K562 (cell line): ENCODE data around the gene SLC30A10.
A peak's percentile ranks its signal among the peaks of the same experiment; 100 is the strongest.

Experiments
- FOXM1 ChIP-seq, 2 experiments: fragments of 450-650 bp in 1 of 2; sonication (generic) in 1 of 2; formaldehyde crosslinking in 1 of 2; IDR thresholded peaks; 2 replicates each; pipeline versions ENCODE4 v1.6.1 to v1.9.0; 2017 to 2022; ENCODE audit warnings: low read depth in 2 of 2, mild to moderate bottlenecking in 2 of 2, missing genetic modification reagents in 1 of 2, moderate library complexity in 1 of 2
- MCM5 ChIP-seq: fragments of 450-650 bp; IDR thresholded peaks from 2 replicates; pipeline ENCODE4 v1.6.1; 2016; ENCODE audit warnings: low read depth
- MED1 ChIP-seq: sonication (generic); formaldehyde crosslinking; IDR thresholded peaks from 2 replicates; pipeline ENCODE4 v1.8.1; 2023; ENCODE audit warnings: missing genetic modification reagents, borderline replicate concordance
- MYNN ChIP-seq, 2 experiments: sonication (generic); formaldehyde crosslinking in 1 of 2; IDR thresholded peaks; 2 replicates each; pipeline versions ENCODE4 v1.5.0 to v1.6.1; 2016 to 2020; ENCODE audit warnings: antibody characterized with exemption in 1 of 2, missing genetic modification reagents in 1 of 2
- NRF1 ChIP-seq, 2 experiments: fragments of 450-650 bp; IDR thresholded peaks in 1 of 2; conservative IDR thresholded peaks in 1 of 2; 2 replicates each; pipeline ENCODE4 v1.6.1; 2014; ENCODE audit warnings: mild to moderate bottlenecking in 2 of 2
- TF ChIP-seq, protein P1 (sequence below), 3 experiments: IDR thresholded peaks in 2 of 3; conservative IDR thresholded peaks in 1 of 3; 2 replicates each; pipeline ENCODE4 v1.5.1; 2011 to 2012; ENCODE audit warnings: low read length in 3 of 3, mild to moderate bottlenecking in 3 of 3, control low read depth in 2 of 3, improper control_type of control experiment in 1 of 3, inconsistent platforms in 1 of 3, low read depth in 1 of 3, mixed read lengths in 1 of 3, moderate library complexity in 1 of 3; ENCODE audit not compliant: insufficient read depth in 2 of 3

DNA sequence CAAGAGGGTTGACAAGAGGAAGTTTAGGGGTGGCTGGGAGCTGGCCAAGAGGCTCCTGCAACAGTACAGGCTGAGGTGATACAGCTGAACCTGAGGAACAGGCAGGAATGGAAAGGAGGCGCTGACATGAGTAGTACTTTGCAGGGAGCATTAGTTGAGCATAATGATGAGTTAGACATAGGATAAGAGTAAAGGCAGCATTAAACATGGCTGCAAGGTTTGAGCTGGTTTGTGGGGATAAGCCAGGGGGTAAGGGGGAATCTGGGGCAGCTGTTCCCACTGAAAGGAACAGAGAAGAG, 20.6 kb downstream of the SLC30A10 start:
- TF ChIP-seq MED1 (no peak), NRF1 (conservative IDR thresholded peaks at IDR 0.05 in 1 of 2, IDR thresholded peaks at IDR 0.05 in 1 of 2) (peak in 1 of 2 experiments; percentile 40; a peak in 2 of 4 replicates), MYNN (IDR thresholded peaks at IDR 0.05) (no peak), MYNN (CRISPR knock-in tag; IDR thresholded peaks at IDR 0.05) (no peak), MCM5 (no peak), FOXM1 (IDR thresholded peaks at IDR 0.05; ENCODE audit: low read depth) (no peak), FOXM1 (CRISPR knock-in tag; IDR thresholded peaks at IDR 0.05; ENCODE audit: low read depth) (no peak)
- TF ChIP-seq, protein P1, sequence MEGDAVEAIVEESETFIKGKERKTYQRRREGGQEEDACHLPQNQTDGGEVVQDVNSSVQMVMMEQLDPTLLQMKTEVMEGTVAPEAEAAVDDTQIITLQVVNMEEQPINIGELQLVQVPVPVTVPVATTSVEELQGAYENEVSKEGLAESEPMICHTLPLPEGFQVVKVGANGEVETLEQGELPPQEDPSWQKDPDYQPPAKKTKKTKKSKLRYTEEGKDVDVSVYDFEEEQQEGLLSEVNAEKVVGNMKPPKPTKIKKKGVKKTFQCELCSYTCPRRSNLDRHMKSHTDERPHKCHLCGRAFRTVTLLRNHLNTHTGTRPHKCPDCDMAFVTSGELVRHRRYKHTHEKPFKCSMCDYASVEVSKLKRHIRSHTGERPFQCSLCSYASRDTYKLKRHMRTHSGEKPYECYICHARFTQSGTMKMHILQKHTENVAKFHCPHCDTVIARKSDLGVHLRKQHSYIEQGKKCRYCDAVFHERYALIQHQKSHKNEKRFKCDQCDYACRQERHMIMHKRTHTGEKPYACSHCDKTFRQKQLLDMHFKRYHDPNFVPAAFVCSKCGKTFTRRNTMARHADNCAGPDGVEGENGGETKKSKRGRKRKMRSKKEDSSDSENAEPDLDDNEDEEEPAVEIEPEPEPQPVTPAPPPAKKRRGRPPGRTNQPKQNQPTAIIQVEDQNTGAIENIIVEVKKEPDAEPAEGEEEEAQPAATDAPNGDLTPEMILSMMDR (IDR thresholded peaks at IDR 0.05 in 2 of 3, conservative IDR thresholded peaks at IDR 0.05 in 1 of 3; ENCODE audit: insufficient read depth in 2 of 3, low read depth in 1 of 3, low read length in 3 of 3): no peak
